ENCODE measurements around the gene SPATA46. TPM values are rescaled to one million over a fixed set of nuclear protein-coding genes. Genes with fewer than 3 reads are reported as not detected.

The SPATA46 gene
- total RNA-seq, 1 experiment from 2014 or later = not detected

DNA sequence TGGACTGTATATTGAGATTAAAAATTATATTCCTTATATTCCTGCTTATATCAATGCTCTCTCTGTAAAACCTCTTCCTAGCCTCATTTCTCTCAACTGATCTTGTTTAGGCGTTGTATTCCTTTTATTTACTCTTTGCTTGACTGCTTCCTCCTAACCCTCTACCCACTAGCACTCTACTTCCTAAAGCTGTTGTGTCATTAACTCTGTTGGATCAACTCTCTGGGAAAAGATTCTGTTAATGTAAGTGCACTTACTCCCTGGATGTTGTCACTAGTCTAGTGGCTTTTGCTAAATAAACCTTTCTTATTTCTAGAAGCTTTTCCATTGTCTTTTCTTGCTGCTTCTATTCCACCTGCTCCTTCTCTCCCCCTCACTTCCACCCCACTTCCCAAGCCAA lies 6.5 kb downstream of the SPATA46 start:
- H3K27me3 ChIP-seq (replicated peaks; ENCODE audit: control insufficient read depth, insufficient read depth, low read length) = no peaks in the 10 kb centered on the region
- Mint-ChIP-seq H3K4me1 (ENCODE audit: low read depth, unreplicated experiment) (peaks cover 8% of the 10 kb centered on the region), H3K4me3 (ENCODE audit: unreplicated experiment) (no peak overlapping the region), H3K27me3 (ENCODE audit: insufficient read depth, unreplicated experiment) (no peaks in the 10 kb centered on the region), H3K9me3 (ENCODE audit: unreplicated experiment) (no peaks in the 10 kb centered on the region), H3K27ac (ENCODE audit: unreplicated experiment) (no peak overlapping the region), H3K36me3 (ENCODE audit: insufficient read depth, unreplicated experiment) (no peaks in the 10 kb centered on the region)
- TF ChIP-seq, protein P1, sequence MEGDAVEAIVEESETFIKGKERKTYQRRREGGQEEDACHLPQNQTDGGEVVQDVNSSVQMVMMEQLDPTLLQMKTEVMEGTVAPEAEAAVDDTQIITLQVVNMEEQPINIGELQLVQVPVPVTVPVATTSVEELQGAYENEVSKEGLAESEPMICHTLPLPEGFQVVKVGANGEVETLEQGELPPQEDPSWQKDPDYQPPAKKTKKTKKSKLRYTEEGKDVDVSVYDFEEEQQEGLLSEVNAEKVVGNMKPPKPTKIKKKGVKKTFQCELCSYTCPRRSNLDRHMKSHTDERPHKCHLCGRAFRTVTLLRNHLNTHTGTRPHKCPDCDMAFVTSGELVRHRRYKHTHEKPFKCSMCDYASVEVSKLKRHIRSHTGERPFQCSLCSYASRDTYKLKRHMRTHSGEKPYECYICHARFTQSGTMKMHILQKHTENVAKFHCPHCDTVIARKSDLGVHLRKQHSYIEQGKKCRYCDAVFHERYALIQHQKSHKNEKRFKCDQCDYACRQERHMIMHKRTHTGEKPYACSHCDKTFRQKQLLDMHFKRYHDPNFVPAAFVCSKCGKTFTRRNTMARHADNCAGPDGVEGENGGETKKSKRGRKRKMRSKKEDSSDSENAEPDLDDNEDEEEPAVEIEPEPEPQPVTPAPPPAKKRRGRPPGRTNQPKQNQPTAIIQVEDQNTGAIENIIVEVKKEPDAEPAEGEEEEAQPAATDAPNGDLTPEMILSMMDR (IDR thresholded peaks at IDR 0.05; ENCODE audit: insufficient read depth in 1 of 2, low read depth in 1 of 2, low read length in 1 of 2, severe bottlenecking in 1 of 2, unreplicated experiment in 1 of 2) = no peak
- ChIA-PET POLR2A (no interaction called here), CTCF (no interaction called here)
- no peaks in the 10 kb centered on the region; the same call in 1 of the 2 replicates for H3K36me3 ChIP-seq (ENCODE audit: control insufficient read depth, insufficient read depth, low read length)
- DNase-seq = no peak
- intact Hi-C loops (cut with micrococcal nuclease; ENCODE audit: unreplicated experiment) = no loop called here
- H3K4me3 ChIP-seq (ENCODE audit: low read depth, low read length) = no peak overlapping the region
- no TSS peak for BruUV-seq (replicated peaks)
- no peaks in the 10 kb centered on the region for H3K9me3 ChIP-seq
- H3K4me1 ChIP-seq = peaks cover 4% of the 10 kb centered on the region; the same call in 1 of the 2 replicates

- H3K36me3 ChIP-seq (ENCODE audit: control insufficient read depth, insufficient read depth, low read length) = no peaks in the 10 kb centered on the region; the same call in 1 of the 2 replicates
- TF ChIP-seq, protein P1 (IDR thresholded peaks at IDR 0.05; ENCODE audit: insufficient read depth in 1 of 2, low read depth in 1 of 2, low read length in 1 of 2, severe bottlenecking in 1 of 2, unreplicated experiment in 1 of 2) = no peak
- CTCF ChIA-PET = no interaction called here
Measured at GRCh38 chr1:162369571-162369970, 7.1 kb downstream of the SPATA46 start.

GRCh38 chr1:162368451-162368850 lies 8.2 kb downstream of the SPATA46 start:
- H3K4me1 ChIP-seq = no peaks in the 10 kb centered on the region; the same call in 1 of the 2 replicates
- no peaks in the 10 kb centered on the region for H3K9me3 Mint-ChIP-seq (ENCODE audit: unreplicated experiment)
- H3K9me3 ChIP-seq = no peaks in the 10 kb centered on the region
- H3K4me3 ChIP-seq (ENCODE audit: low read depth, low read length) = no peak overlapping the region
- no peaks in the 10 kb centered on the region for H3K27me3 ChIP-seq (replicated peaks; ENCODE audit: control insufficient read depth, insufficient read depth, low read length)
- ChIA-PET POLR2A (no interaction called here), CTCF (interaction anchor here (1.0 kb wide), 1 partner anchor 11 kb away, joined by 3 read pairs; no protein-coding TSS in a partner anchor)
- H3K4me3 Mint-ChIP-seq (ENCODE audit: unreplicated experiment) = no peak overlapping the region
- no peaks in the 10 kb centered on the region; the same call in 1 of the 2 replicates for H3K36me3 ChIP-seq (ENCODE audit: control insufficient read depth, insufficient read depth, low read length)
- no TSS peak for BruUV-seq (replicated peaks)
- H3K4me1 Mint-ChIP-seq (ENCODE audit: low read depth, unreplicated experiment) = peaks cover 8% of the 10 kb centered on the region
- H3K27ac Mint-ChIP-seq (ENCODE audit: unreplicated experiment) = no peak overlapping the region
- H3K27me3 Mint-ChIP-seq (ENCODE audit: insufficient read depth, unreplicated experiment) = no peaks in the 10 kb centered on the region
- no peak for DNase-seq
- TF ChIP-seq, protein P1 (IDR thresholded peaks at IDR 0.05; ENCODE audit: insufficient read depth in 1 of 2, low read depth in 1 of 2, low read length in 1 of 2, severe bottlenecking in 1 of 2, unreplicated experiment in 1 of 2) = no peak
- H3K36me3 Mint-ChIP-seq (ENCODE audit: insufficient read depth, unreplicated experiment) = no peaks in the 10 kb centered on the region
- intact Hi-C loops (cut with micrococcal nuclease; ENCODE audit: unreplicated experiment) = no loop called here

More at GRCh38 chr1:162369571-162369970, 7.1 kb downstream of the SPATA46 start:
- Histone ChIP-seq H3K9me3 (no peaks in the 10 kb centered on the region), H3K4me3 (ENCODE audit: low read depth, low read length) (no peak overlapping the region), H3K4me1 (peaks cover 4% of the 10 kb centered on the region; the same call in 1 of the 2 replicates), H3K27me3 (replicated peaks; ENCODE audit: control insufficient read depth, insufficient read depth, low read length) (no peaks in the 10 kb centered on the region)
- no TSS peak for BruUV-seq (replicated peaks)
- Mint-ChIP-seq H3K4me1 (ENCODE audit: low read depth, unreplicated experiment) (peaks cover 8% of the 10 kb centered on the region), H3K27me3 (ENCODE audit: insufficient read depth, unreplicated experiment) (no peaks in the 10 kb centered on the region), H3K4me3 (ENCODE audit: unreplicated experiment) (no peak overlapping the region), H3K9me3 (ENCODE audit: unreplicated experiment) (no peaks in the 10 kb centered on the region), H3K27ac (ENCODE audit: unreplicated experiment) (no peak overlapping the region), H3K36me3 (ENCODE audit: insufficient read depth, unreplicated experiment) (no peaks in the 10 kb centered on the region)
- no peak for DNase-seq
- POLR2A ChIA-PET = no interaction called here
- intact Hi-C loops (cut with micrococcal nuclease; ENCODE audit: unreplicated experiment) = no loop called here
